OCI-M2 (cell line): ENCODE results near the gene CNDP2.

Experiments
- DNase-seq: peaks from one replicate; lab custom pipeline; 2025; ENCODE audit not compliant: unreplicated experiment; lab: John Stamatoyannopoulos, UW

The CNDP2 gene

DNA sequence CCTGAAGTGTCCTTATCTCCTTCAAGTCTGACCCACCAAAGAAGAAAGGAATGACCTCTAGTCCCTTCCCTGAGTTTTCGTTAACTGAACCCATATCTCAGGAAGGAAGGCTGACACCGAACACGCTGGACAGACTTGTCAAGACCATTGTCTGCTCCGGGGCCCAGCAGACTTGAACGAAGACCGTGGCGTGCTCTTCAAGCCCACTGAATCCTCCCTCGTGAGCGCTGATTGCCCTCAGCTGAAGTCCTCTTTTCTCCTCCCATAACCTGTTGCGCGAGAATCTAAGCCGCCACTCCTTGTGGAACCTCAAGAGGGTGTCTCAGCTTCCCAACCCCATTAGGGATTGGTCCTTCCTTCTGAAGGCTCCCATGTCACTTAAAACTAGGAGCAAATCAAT lies 37.5 kb downstream of the CNDP2 start:
- DNase-seq = no peak

DNA sequence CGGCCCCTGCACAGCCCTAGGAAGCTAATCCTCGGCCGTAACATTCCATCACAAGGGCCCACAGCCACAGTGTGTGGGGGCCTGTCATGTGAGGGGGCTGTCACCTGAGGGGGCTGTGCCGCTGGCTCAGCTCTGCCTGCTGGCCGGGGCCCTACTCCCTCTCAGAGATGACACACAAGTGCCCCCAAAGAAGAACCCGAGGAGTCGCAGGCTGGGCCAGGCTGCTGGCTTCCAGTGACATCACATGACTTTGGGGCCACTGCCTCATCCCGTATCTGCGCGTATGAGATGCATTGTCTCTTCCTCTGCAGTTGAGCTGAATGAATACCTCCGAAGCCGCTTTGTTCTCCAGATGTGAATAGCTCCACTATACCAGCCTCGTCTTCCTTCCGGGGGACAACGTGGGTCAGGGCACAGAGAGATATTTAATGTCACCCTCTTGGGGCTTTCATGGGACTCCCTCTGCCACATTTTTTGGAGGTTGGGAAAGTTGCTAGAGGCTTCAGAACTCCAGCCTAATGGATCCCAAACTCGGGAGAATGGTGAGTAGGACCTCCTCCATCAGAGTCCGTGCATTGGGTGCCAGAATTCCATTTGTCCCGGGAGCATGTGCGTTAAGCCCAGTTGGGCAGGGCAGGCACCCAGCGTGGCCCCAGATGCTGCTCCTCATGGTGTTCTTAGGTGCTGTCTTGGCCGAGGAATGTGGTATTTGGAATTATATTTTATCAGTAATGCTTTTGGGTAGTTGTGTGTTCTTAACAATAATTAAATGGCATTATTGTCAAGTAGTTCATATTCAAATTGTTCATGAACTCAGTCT lies 38.2 kb downstream of the CNDP2 start, which contains the start of gene CNDP1:
Gene CNDP1, plus strand, starts transcription at position 351 of the 820 bp plus-strand sequence. Its CDS starts 168 bp downstream, at position 519.
- no peak for DNase-seq

DNA sequence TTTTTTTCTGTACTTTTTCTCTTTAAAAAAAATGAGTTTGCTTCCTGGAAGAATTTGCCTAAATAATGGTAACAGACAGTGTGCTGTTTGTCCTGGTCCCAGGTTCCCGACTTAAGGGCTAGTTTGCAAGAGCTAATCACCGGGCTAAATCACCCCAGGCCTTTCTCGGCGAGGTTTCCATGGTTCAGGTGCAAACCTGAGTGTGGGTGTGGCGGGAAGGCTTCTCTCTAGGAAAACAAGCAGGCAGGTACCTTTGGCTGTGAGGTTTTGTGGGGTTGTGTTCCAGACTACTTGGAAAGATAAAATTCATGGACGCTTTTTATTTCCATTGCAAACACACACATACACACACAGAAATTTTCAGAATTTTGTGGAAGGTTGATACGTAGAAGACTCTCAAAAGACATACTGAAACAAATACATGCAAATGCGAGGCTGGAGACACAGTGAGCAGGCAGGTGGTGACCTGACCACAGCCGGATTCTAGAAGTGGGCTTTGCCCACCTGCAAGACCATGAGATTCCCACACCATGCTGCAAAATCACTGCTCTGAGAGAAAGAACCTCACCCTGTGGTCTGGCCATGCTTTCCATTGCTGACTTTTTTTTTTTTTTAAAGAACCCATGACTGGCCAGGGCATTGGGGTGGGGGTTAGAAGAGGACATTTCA lies 39.0 kb downstream of the CNDP2 start:
- DNase-seq = no peak

DNA sequence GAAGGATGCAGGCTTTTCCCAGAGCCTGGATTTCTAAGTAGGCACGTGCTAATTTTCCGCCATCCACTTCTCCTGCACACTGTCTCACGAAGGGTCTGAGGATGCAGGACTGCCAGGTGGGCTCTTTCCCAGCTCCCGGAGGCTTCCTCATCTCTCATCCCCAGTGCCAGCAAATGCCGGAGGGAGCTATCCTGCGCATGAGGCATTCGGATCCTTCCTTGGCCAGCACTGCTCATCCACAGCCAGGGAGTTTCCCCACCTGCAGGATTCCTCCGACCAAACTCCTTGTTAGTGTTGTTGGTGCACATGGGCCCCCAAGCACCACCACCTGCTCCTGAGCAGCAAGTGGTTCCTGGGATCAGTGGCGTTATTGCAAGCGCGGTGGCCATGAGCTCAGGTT lies 43.1 kb downstream of the CNDP2 start:
- DNase-seq = no peak

DNA sequence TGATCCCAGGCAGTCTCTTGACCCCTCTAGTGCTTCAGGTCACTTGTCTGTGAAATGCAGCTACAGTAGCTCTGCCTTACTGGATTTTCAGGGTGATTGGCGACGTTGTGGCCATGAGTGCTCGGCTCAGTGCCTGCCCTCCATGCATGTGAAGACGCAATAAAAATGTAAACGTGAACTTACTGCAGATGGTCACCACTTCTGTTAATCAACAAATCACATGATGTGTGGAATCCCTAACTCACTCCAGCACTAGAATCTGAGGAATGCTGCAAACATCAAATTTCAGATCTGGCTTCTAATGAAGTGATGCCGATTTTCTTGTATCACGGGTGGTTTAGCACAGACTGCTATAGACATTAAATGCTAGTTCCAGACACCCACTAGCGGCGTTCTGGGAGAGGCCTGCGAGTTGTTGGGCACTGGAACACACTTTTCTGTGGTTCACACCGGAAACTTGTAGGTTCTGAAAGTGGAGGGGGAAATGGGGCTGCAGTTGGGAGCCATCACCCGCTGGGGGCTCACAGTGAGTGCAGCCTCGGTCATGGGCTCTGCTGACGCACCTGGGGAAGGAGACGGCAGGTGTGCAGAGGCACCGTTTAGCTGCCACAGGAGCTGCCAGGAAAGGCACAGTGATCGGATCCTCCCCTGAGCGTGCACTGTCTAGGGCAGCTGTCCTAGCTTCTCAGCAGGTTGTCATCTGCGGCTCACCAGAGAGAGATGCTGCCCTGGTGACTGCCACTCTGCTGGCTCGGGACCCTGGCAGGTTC lies 44.7 kb downstream of the CNDP2 start:
- DNase-seq = no peak

DNA sequence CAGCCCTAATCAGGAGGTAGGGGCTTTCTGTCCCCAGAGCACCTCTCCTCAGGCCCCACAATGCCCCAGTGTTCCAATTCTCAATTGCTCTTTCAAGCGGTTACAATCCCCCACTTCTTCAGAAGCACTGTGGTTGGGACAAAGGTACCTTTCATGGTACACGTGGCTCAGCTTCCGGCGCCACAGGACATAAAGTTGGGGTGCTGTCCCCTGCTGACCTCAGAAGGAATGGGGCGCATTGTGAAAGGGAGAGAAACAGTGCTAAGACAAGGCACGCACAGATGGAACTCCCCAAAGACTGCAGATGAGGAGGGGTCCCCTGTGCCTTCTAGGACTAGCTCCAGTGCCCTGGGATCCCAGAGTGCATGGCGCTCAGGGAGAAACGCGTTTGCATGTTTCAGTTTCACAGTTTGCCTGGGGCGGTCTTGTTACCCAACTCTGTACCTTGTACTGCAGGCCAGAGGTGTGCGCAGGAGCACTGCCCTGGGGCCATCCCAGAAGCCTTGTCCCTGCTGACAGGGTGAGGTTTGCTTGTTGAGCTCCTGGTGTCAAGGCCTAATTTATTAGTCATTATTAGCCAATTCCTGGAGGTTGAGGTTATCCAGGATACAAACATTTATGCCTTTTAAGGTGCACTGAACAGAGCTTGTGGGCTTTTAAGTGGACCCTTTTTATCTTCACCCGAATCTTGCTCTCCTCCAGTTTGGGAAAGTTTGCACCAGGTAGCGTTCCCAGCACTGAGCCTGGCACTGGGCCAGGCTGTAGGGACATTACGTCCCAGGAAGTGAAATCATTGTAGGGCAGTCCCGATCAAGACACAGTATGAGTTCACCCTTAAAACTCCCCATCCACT lies 45.8 kb downstream of the CNDP2 start:
- no peak for DNase-seq

DNA sequence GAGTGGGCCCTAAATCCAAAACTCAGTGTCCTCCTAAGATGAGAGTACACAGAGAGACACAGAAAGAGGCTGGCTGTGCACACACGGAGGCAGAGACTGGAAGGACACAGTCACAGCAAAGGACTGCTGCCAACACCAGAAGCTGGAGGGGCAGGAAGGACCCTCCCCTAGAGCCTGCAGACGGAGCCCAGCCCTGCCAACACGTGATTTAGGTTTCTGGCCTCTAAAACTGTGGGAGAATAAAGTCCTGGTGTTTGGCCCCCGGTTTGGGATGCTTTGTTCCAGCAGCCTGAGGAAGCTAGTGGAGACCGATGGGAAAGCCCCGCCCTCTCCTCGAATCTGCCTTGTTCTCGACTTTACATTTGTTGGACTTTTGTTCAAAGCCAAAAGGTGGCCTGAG lies 48.7 kb downstream of the CNDP2 start:
- no peak for DNase-seq

DNA sequence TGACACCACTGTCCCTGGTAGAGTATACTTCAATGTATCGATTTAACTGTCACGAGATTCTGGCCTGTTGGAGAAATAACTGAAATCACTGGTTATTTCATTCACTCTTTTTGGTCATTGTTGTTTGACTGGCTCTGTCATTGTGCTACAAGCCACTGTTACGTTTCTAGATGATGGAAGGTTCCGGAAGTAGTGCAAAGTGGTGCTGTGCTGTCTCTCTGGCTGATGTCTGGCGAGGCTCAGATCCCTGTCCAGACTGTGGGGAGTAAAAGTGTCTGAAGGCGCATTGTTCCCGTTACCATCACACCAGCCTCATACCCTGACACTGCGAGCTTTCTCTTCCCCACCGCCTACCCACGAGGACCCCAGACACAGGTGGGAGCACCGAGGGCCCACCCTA lies 49.8 kb downstream of the CNDP2 start:
- no peak for DNase-seq

DNA sequence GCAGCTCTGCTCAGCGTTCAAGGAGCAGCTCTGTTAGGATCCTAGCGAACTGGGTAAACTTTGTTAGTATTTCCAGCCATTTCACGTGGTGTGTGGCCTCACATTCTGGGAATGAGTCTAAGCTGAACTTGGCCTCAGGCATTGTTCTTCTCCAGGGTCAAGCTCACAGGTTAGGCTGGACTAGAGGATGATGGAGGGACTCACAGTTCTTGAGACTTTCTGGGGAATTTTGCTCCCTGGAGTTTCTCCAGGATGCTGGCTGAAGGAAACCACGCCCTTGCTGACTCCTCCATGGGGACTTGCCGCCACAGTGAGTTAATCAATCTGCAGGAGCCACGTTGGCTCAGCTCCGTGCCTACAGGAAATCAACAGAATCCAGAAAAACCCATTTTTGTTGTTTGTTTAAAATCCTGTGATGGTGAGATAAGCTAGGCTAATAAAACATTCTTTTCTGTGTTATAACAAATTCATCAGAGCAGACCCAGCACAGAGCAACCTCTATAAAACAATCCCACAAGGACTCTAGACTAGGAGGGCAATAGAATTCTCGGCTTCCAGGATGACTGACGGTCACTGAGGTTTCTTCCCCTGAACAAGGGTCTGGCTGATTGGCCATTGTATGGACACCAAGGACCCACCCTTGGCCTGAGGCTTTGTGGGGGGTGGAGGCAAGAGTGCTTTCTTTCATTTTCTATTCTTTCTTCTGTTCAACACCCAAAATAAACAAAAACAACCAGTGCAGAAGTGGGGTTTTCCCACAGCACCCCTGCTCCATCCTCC lies 50.8 kb downstream of the CNDP2 start:
- no peak for DNase-seq

DNA sequence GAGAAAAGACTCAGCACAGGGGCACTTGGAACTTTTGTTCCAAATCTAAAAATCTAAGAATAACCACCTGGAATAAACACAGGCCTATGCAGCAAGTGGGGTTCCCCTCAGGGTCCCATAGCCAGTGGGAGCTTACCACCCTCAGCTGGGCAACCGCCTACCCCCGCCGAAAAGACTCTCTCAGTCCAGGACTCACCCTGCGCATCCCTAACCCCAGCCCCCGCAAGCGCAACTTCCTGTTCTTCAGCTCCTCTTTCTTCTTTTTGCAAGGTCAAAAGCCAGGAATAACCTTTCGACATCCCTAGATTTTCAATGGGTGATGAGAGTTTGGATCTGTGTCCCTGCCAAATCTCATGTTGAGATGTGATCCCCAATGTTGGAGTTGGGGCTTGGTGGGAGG lies 51.7 kb downstream of the CNDP2 start:
- no peak for DNase-seq

DNA sequence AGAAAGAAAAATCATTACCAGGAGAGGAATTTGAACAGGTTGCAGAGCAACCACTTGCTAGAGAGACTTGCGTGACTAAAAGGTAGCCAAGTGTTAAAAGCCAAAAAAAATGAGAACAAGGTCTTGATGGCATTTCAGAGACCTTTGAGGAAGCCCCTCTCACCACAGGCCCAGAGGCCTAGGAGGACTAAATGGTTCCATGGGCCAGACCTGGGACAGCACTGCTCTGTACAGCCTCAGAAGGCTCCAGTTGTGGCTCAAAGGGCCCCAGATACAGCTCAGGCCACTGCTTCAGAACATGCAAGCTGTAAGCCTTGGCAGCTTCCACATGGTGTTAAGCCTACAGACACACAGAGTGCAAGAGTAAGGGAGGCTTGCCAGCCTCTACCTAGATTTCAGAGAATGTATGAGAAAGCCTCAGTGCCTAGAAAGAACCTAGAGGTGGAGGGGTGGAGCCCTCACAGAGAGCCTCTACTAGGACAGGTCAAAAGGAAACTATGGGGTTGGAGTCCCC lies 53.5 kb downstream of the CNDP2 start:
- no peak for DNase-seq

DNA sequence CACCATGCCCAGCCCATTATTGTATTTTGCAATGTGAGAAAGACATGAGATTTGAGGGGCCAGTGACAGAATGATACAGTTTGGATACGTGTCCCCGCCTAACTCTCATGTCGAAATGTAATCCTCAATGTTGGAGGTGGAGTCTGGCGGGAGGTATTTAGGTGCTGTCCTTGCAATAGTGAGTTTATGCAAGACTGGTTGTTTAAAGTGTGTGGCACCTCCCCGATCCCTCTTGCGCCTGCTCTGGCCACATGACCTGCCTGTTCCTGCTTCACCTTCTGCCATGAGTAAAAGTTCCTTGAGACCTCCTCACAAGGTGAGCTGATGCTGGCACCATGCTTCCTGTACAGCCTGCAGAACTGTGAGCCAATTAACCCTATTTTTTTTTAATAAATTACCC lies 54.7 kb downstream of the CNDP2 start:
- no peak for DNase-seq

DNA sequence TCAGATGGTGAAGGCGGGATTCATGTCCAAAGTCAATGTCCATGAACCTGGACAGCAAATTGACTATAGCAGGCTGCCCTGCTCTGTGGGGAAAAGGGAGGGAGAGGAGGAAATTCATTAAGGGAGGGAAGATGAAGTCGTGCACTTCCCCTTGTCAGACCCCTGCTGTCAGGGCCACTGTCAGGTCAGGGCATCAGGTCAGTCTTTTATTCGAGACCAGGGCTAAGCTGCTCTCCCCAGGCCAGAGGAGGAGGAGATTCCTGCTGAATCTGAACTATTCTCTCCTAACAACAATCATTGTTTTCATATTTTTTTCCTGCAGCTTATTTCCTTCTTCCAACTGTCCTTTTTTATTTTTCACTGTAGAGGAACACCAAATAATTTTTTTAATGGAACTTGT lies 55.3 kb downstream of the CNDP2 start:
- no peak for DNase-seq

DNA sequence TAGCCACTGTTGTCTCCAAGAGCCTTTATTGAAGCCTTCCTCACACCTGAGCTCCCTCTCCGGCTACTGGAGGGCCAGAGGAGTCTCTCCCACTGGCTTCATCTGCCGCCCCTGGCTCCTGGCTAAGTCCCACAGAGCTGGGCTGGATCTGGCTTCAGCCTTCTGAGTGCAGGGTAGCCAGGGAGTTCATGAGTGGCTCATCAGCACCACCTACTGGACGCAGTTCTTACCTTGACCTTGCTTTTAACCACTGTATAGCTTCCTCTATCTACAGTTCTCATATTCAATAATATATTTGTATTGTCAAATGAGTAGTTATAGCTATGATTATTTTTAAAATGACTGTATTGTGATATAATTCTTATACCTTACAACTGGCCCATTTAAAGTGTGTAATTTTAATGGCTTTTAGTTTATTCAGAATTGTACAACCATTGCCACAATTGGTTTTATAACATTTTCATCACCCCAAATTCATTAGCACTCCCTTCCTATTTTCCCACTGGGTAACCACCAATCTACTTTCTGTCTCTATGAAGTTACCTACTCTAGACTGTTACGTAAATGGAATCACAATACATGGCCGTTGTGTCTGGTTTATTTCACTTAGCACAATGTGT lies 55.9 kb downstream of the CNDP2 start:
- peak; percentile 63 for DNase-seq

DNA sequence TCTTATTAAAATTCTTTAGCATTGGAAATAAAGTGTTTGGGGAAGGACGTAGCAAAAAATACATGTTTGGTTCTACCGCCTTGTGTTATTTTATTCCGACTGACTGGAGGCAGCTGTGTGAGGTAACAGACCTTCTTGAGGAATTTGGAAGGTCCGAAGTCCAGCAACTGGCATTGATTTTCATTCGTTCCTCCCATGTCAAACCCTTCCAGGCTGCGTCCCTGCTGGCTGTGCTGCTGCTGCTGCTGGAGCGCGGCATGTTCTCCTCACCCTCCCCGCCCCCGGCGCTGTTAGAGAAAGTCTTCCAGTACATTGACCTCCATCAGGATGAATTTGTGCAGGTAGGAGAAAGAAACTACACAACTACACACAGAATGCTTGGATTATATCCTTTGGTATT lies 60.0 kb downstream of the CNDP2 start:
- DNase-seq = no peak

DNA sequence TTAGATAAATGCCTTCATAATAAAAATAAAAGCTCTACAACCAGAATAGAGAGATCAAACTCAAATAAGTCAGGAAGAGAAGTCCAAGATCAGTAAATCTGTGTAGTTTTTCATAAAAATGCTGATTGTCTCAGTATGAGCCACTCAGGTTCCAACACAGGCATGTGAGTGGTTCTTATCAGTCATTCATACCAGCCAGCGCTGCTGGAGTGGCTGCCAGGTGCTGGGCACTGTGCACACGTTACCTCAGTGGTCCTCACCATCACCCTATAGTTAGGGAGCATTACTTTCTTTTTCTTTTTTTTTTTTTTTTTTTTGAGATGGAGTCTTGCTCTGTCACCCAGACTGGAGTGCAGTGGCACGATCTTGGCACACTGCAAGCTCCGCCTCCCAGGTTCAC lies 61.9 kb downstream of the CNDP2 start:
- DNase-seq = no peak

DNA sequence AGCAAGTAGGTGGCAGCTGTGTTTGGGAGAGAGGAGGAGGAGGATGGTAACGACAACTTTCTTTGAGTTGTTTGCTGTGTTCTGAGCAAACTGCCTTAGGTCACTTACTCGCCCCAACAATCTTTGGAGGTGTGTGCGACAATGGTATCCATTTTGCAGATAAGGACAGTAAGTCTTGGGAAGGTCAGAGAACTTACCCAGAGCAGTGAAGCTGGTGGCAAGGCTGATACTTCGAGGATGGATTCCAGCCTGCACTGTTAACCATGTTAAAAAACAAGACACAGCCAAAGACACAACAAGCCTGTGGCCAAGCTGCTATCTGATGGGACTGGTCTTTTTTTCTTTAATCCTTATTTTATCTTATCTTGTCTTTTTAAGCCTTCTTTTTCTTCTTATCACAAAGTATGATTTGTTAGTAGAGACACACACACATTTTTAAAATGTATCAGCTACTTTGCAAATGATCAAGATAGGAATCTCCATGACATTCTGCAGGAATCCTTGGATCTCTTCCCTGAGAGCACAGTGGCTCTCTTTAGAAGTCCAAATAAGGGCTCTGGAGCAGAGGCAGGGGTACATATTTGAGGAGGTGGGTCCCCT lies 66.1 kb downstream of the CNDP2 start:
- DNase-seq = no peak

DNA sequence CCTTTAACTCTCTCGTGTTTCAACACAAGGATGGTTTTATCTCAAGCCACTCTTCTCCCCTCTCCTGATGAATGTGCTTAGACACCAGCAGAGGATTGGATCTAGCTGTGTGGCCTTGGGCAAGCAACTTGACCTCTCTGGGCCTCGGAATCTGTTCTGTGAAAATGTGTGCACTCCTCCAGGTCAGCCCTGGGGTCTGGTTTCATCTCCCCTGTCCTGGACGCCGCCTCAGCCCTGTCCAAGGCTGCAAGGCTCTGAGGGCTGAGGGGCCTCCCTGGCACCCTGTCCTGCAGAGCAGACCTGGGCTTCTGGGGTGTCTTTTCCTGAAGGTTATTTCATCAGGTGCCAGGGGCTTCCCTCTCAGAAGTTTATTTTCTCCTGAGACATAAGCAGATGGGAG lies 66.6 kb downstream of the CNDP2 start:
- no peak for DNase-seq

DNA sequence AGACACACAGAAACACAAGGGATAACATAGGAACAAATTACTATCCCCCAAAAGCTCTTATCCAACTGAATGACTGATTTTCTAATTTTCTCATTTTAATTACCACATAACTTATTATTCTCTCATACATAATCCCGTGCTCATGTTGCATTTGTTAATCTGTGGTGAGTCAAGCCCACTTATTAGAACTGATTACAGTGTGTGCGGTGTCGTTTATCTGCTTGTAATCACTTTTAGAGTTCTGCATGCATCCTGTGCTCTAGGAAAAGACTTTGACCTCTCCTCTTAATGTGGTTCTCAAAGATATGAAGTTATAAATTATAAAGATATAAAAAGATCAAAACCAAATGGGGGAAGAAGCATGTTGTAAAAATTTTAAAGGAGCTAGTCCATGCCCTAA lies 67.8 kb downstream of the CNDP2 start:
- DNase-seq = no peak
